Mesothelial cell of epicardium (in vitro differentiated cells): ENCODE data around the gene SNX2. TPM values are rescaled to one million over a fixed set of nuclear protein-coding genes. Genes with fewer than 3 reads are reported as not detected.

Experiments
- DNase-seq, 2 experiments: peaks; one replicate each; pipeline ENCODE4 v3.0.0; 2021; ENCODE audit warnings: low spot score in 2 of 2; ENCODE audit not compliant: unreplicated experiment in 2 of 2
- H3K27ac Mint-ChIP-seq: 2 replicates; pipeline ENCODE4 v1.8.0; 2021; ENCODE audit warnings: mixed read lengths
- H3K27me3 Mint-ChIP-seq: 2 replicates; pipeline ENCODE4 v1.8.0; 2021; ENCODE audit warnings: low read depth, mixed read lengths
- H3K36me3 Mint-ChIP-seq: 2 replicates; pipeline ENCODE4 v1.8.0; 2021; ENCODE audit warnings: mixed read lengths
- H3K4me1 Mint-ChIP-seq: 2 replicates; pipeline ENCODE4 v1.8.0; 2021; ENCODE audit warnings: mixed read lengths
- H3K4me3 Mint-ChIP-seq: 2 replicates; pipeline ENCODE4 v1.8.0; 2021; ENCODE audit warnings: mild to moderate bottlenecking, moderate library complexity, mixed read lengths
- H3K9me3 Mint-ChIP-seq: 2 replicates; pipeline ENCODE4 v1.8.0; 2021; ENCODE audit warnings: mixed read lengths
- CTCF ChIP-seq: fragments of 200-600 bp; sonication (generic); IDR thresholded peaks from one replicate; pipeline ENCODE4 v1.5.0; 2021; ENCODE audit warnings: antibody characterized with exemption; ENCODE audit not compliant: unreplicated experiment
- total RNA-seq: library from RNA; stranded (reverse); gene quantifications from 3 replicates; pipeline ENCODE4 v1.2.1, GENCODE V29; 2021

SNX2 gene
- total RNA-seq, 1 donor from 2014 or later: 141 TPM

GRCh38 chr5:122879076-122879475 is 104.2 kb downstream of the SNX2 start:
- no peak for TF ChIP-seq CTCF
- DNase-seq: no peak
- Mint-ChIP-seq H3K36me3 (peaks cover 20% of the 10 kb centered on the region), H3K27ac (no peak overlapping the region), H3K27me3 (no peaks in the 10 kb centered on the region), H3K4me3 (no peak overlapping the region), H3K9me3 (no peaks in the 10 kb centered on the region), H3K4me1 (peaks cover 16% of the 10 kb centered on the region)

Other genes starting within 250 kb of the SNX2 start
- gene SNX24, start 70.5 kb downstream of the SNX2 start, total RNA-seq: 40.9 to 50.4 TPM (median 44.5 TPM) in 3 replicates